Activated effector memory CD4-positive, alpha-beta T cell treated with anti-CD3 and anti-CD28 coated beads, Interleukin-2, amount 50 U/mL, for 16 hours (primary cell): ENCODE results near the gene SOX2.

Experiments
- DNase-seq: peaks from one replicate; pipeline ENCODE4 v3.0.0-alpha.2; 2020

Gene SOX2

GRCh38 chr3:181705086-181705480 is 6.6 kb upstream of the SOX2 start:
- no peak for DNase-seq

GRCh38 chr3:181707980-181708379 is 3.7 kb upstream of the SOX2 start:
- no peak for DNase-seq

GRCh38 chr3:181709537-181710279 is 2.0 kb upstream of the SOX2 start:
- peak; percentile 85 for DNase-seq

- DNase-seq: no peak
Observed at GRCh38 chr3:181710345-181711291, 1.1 kb upstream of the SOX2 start.

GRCh38 chr3:181712226-181712552 is 464 bp downstream of the SOX2 start:
- DNase-seq: no peak

- no peak for DNase-seq
Observed at GRCh38 chr3:181712553-181713279, 991 bp downstream of the SOX2 start.

GRCh38 chr3:181713280-181713647 is 1.5 kb downstream of the SOX2 start:
- no peak for DNase-seq

- no peak for DNase-seq
Observed at GRCh38 chr3:181713676-181714612, 2.2 kb downstream of the SOX2 start.

- DNase-seq: no peak
Observed at GRCh38 chr3:181715571-181716340, 4.0 kb downstream of the SOX2 start.

- DNase-seq: no peak
Observed at GRCh38 chr3:181716966-181717365, 5.2 kb downstream of the SOX2 start.

GRCh38 chr3:181717549-181718171 is 5.9 kb downstream of the SOX2 start:
- no peak for DNase-seq

- no peak for DNase-seq
Observed at GRCh38 chr3:181718369-181718768, 6.6 kb downstream of the SOX2 start.

- no peak for DNase-seq
Observed at GRCh38 chr3:181718987-181719911, 7.5 kb downstream of the SOX2 start.

GRCh38 chr3:181719991-181720680 is 8.4 kb downstream of the SOX2 start:
- no peak for DNase-seq

- DNase-seq: no peak
Observed at GRCh38 chr3:181721046-181721875, 9.5 kb downstream of the SOX2 start.

GRCh38 chr3:181722156-181722555 is 10.4 kb downstream of the SOX2 start:
- no peak for DNase-seq

- no peak for DNase-seq
Observed at GRCh38 chr3:181722766-181723425, 11.2 kb downstream of the SOX2 start.
